Measurements from ENCODE around the gene CNPY1. TPM values are rescaled to one million over a fixed set of nuclear protein-coding genes. Genes with fewer than 3 reads are reported as not detected.

CNPY1 gene
- total and polyA plus RNA-seq, 9 donors: 0.05 TPM; not detected in 8

DNA sequence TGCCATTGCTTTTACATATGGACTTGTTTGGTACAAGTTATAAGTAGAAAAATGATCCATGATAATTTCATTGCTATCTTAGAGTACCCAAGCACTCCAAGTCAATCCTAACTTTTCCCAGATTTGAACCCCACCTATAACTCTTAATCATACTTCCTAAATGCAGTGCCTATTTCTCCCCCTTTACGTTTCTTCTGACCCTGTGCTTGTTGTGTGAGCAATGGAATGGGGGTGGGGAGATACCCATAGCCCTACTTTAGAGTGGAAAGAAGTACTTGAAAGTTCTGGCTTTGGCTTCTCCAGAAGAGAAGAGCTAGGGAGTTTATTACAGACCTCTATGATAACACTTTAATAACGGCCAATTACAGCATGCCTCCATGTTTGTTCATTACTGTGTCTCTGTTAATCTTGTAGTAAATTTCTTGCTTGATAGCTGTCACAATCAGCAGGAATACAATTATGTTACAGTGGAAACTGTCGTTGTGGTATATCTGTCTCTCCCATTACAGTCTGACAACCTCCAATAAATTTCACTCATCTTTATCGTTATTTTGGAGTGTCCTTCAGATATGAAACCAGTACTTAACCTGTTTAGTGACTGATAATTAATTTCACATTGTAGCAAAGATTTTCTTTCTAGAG lies 34.0 kb downstream of the CNPY1 start:
- WGBS, 3 donors: 9 to 16% (median 10%) methylated on average over 4 of the region's 4 CpGs
- no peaks in the 10 kb centered on the region for H3K9me3 ChIP-seq
- no peak overlapping the region for H3K4me3 ChIP-seq
- H3K4me1 ChIP-seq (ENCODE audit: insufficient read depth): no peaks in the 10 kb centered on the region
- TF ChIP-seq EP300 (IDR thresholded peaks at IDR 0.05) (no peak), CTCF (IDR thresholded peaks at IDR 0.05) (no peak), POLR2A (IDR thresholded peaks at IDR 0.05) (no peak)
- DNase-seq: no peak
- H3K27ac ChIP-seq: no peak overlapping the region
- H3K36me3 ChIP-seq: no peaks in the 10 kb centered on the region
- no peaks in the 10 kb centered on the region for H3K27me3 ChIP-seq
- intact Hi-C loops (cut with DNase I): no loop called here

GRCh38 chr7:155511702-155511996 lies 34.7 kb downstream of the CNPY1 start:
- intact Hi-C loops (cut with DNase I): no loop called here
- Histone ChIP-seq H3K4me3 (no peak overlapping the region), H3K4me1 (ENCODE audit: insufficient read depth) (no peaks in the 10 kb centered on the region), H3K9me3 (no peaks in the 10 kb centered on the region), H3K27me3 (no peaks in the 10 kb centered on the region), H3K27ac (no peak overlapping the region), H3K36me3 (no peaks in the 10 kb centered on the region)
- 20 to 26% (median 22%) methylated on average over 5 of the region's 5 CpGs for WGBS, 3 donors
- TF ChIP-seq CTCF (IDR thresholded peaks at IDR 0.05): no peak
- no peak for TF ChIP-seq EP300 (IDR thresholded peaks at IDR 0.05)
- TF ChIP-seq POLR2A (IDR thresholded peaks at IDR 0.05): no peak
- DNase-seq: no peak

DNA sequence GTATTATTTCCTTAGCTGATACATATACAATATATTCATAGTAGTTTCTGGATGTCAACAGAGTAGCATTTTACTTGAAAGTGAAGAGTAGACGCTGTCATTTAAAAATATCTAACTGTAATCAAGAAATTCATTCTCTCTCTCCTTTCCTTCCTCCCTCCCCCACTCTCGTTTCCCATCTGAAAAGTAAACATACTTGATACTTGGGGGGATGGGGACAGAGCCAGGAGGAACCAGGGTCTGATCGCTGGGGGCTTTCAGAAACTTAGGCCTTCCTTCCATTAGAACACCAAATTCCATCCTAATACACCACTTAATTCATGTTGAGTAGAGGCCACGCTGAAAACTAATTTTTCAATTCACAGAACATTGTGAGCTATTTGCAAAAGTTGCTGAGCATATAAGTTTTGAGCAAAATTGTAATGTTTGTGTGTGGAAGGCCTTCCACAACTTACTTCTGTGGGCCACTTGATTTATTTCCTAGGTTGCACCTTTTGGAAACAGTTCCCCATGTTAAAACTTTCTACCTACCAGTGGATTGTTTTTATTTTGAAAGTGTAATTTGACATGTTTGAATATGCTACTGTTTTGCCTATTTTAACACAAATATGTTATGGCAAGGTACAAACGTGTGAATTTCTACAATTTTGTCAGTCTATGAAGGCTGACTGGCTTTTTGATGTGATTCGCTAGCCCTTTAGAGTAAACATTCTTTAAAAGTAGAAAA lies 35.2 kb downstream of the CNPY1 start:
- TF ChIP-seq CTCF (IDR thresholded peaks at IDR 0.05) (no peak), POLR2A (IDR thresholded peaks at IDR 0.05) (no peak), EP300 (IDR thresholded peaks at IDR 0.05) (no peak)
- WGBS, 3 donors: 9 to 16% (median 10%) methylated on average over 6 of the region's 6 CpGs
- Histone ChIP-seq H3K36me3 (no peaks in the 10 kb centered on the region), H3K9me3 (no peaks in the 10 kb centered on the region), H3K27me3 (no peaks in the 10 kb centered on the region), H3K27ac (no peak overlapping the region), H3K4me3 (no peak overlapping the region), H3K4me1 (ENCODE audit: insufficient read depth) (no peaks in the 10 kb centered on the region)
- no peak for DNase-seq
- intact Hi-C loops (cut with DNase I): no loop called here

GRCh38 chr7:155509725-155510551 lies 36.4 kb downstream of the CNPY1 start:
- Histone ChIP-seq H3K4me3 (no peak overlapping the region), H3K4me1 (ENCODE audit: insufficient read depth) (no peaks in the 10 kb centered on the region), H3K9me3 (no peaks in the 10 kb centered on the region), H3K27ac (no peak overlapping the region), H3K36me3 (no peaks in the 10 kb centered on the region), H3K27me3 (no peaks in the 10 kb centered on the region)
- TF ChIP-seq EP300 (IDR thresholded peaks at IDR 0.05) (no peak), POLR2A (IDR thresholded peaks at IDR 0.05) (no peak), CTCF (IDR thresholded peaks at IDR 0.05) (no peak)
- no peak for DNase-seq
- intact Hi-C loops (cut with DNase I): no loop called here
- WGBS, 3 donors: 2 to 3% (median 2%) methylated on average over 68 of the region's 68 CpGs
